Subcutaneous abdominal adipose tissue (tissue), 5 donors: ENCODE measurements around the gene TBR1.

Source experiments
- H3K27ac ChIP-seq: one replicate; pipeline ENCODE4 v1.7.0; 2013; ENCODE audit warnings: low read depth, mild to moderate bottlenecking, inconsistent platforms, low read length, moderate library complexity
- H3K27me3 ChIP-seq, 5 donors: one replicate each; pipeline ENCODE4 v1.7.0; 2013; ENCODE audit warnings: low read length in 5 of 5, inconsistent platforms in 1 of 5; ENCODE audit not compliant: control insufficient read depth in 5 of 5, insufficient read depth in 4 of 5
- H3K36me3 ChIP-seq, 5 donors: one replicate each; pipeline ENCODE4 v1.7.0; 2013; ENCODE audit warnings: low read length in 5 of 5; ENCODE audit not compliant: control insufficient read depth in 5 of 5, insufficient read depth in 5 of 5
- H3K4me1 ChIP-seq, 5 donors: one replicate each; pipeline ENCODE4 v1.7.0; 2013; ENCODE audit warnings: low read length in 5 of 5, mild to moderate bottlenecking in 3 of 5, moderate library complexity in 1 of 5; ENCODE audit not compliant: control insufficient read depth in 5 of 5, insufficient read depth in 5 of 5
- H3K4me3 ChIP-seq, 5 donors: one replicate each; pipeline ENCODE4 v1.7.0; 2013; ENCODE audit warnings: low read length in 5 of 5, low read depth in 1 of 5
- H3K9ac ChIP-seq, 5 donors: one replicate each; pipeline ENCODE4 v1.7.0; 2013; ENCODE audit warnings: low read length in 5 of 5, mild to moderate bottlenecking in 4 of 5, moderate library complexity in 3 of 5
- H3K9me3 ChIP-seq, 5 donors: one replicate each; pipeline ENCODE4 v1.7.0; 2013; ENCODE audit warnings: low read length in 5 of 5; ENCODE audit not compliant: control insufficient read depth in 5 of 5
- donor health status: healthy.
- donor health status: healthy.
- donor health status: healthy.
- donor health status: healthy.
- donor health status: healthy.

Gene TBR1

GRCh38 chr2:161415987-161416707, at the start of gene TBR1:
TSS of gene TBR1 (plus strand) at chr2:161416297. CDS start at chr2:161416411, 114 bp downstream.
- Histone ChIP-seq H3K27ac (no peak within 1 kb of the TSS), H3K36me3 (peaks cover 0 to 6% (median 3%) of the 10 kb centered on the region in 5 donors), H3K9ac (no peak within 1 kb of the TSS), H3K27me3 (peaks cover 51 to 62% (median 58%) of the 10 kb centered on the region in 5 donors), H3K9me3 (no peaks in the 10 kb centered on the region), H3K4me1 (peaks cover 0 to 49% (median 42%) of the 10 kb centered on the region in 5 donors), H3K4me3 (peak within 1 kb of the TSS in 4 of 5 donors; percentile 6 to 66 (median 46))

GRCh38 chr2:161367675-161368074, 48.4 kb upstream of the TBR1 start:
- Histone ChIP-seq H3K36me3 (peaks cover 6 to 30% (median 17%) of the 10 kb centered on the region in 5 donors), H3K9me3 (peaks cover 0 to 6% (median 4%) of the 10 kb centered on the region in 5 donors), H3K4me3 (no peak overlapping the region), H3K27me3 (no peaks in the 10 kb centered on the region), H3K27ac (no peak overlapping the region), H3K9ac (no peak overlapping the region), H3K4me1 (no peaks in the 10 kb centered on the region)

GRCh38 chr2:161369311-161369710, 46.8 kb upstream of the TBR1 start:
- H3K36me3 ChIP-seq, result peaks cover 6 to 30% (median 17%) of the 10 kb centered on the region in 5 donors
- no peak overlapping the region for H3K9ac ChIP-seq
- no peaks in the 10 kb centered on the region for H3K9me3 ChIP-seq
- peaks cover 0 to 6% (median 2%) of the 10 kb centered on the region in 5 donors for H3K4me1 ChIP-seq
- no peaks in the 10 kb centered on the region for H3K27me3 ChIP-seq
- H3K27ac ChIP-seq, result no peak overlapping the region
- no peak overlapping the region for H3K4me3 ChIP-seq

GRCh38 chr2:161370981-161371380, 45.1 kb upstream of the TBR1 start:
- H3K4me1 ChIP-seq, result peaks cover 0 to 6% (median 2%) of the 10 kb centered on the region in 5 donors
- H3K9me3 ChIP-seq, result no peaks in the 10 kb centered on the region
- H3K27ac ChIP-seq, result no peak overlapping the region
- H3K27me3 ChIP-seq, result no peaks in the 10 kb centered on the region
- H3K4me3 ChIP-seq, result no peak overlapping the region
- H3K36me3 ChIP-seq, result peaks cover 6 to 30% (median 17%) of the 10 kb centered on the region in 5 donors
- H3K9ac ChIP-seq, result no peak overlapping the region

GRCh38 chr2:161371869-161372268, 44.2 kb upstream of the TBR1 start:
- no peak overlapping the region for H3K9ac ChIP-seq
- no peaks in the 10 kb centered on the region for H3K27me3 ChIP-seq
- H3K36me3 ChIP-seq, result peaks cover 6 to 30% (median 17%) of the 10 kb centered on the region in 5 donors
- H3K4me3 ChIP-seq, result no peak overlapping the region
- no peaks in the 10 kb centered on the region for H3K9me3 ChIP-seq
- peaks cover 0 to 6% (median 2%) of the 10 kb centered on the region in 5 donors for H3K4me1 ChIP-seq
- H3K27ac ChIP-seq, result no peak overlapping the region

GRCh38 chr2:161373942-161374341, 42.2 kb upstream of the TBR1 start:
- H3K27ac ChIP-seq, result no peak overlapping the region
- peaks cover 6 to 35% (median 17%) of the 10 kb centered on the region in 5 donors for H3K36me3 ChIP-seq

GRCh38 chr2:161374446-161374845, 41.7 kb upstream of the TBR1 start:
- Histone ChIP-seq H3K9ac (no peak overlapping the region), H3K27ac (no peak overlapping the region), H3K9me3 (no peaks in the 10 kb centered on the region), H3K27me3 (no peaks in the 10 kb centered on the region), H3K4me1 (peaks cover 0 to 7% (median 2%) of the 10 kb centered on the region in 5 donors), H3K36me3 (peaks cover 6 to 35% (median 17%) of the 10 kb centered on the region in 5 donors), H3K4me3 (no peak overlapping the region)

More at GRCh38 chr2:161373942-161374341, 42.2 kb upstream of the TBR1 start:
- Histone ChIP-seq H3K9me3 (no peaks in the 10 kb centered on the region), H3K4me1 (peaks cover 0 to 6% (median 2%) of the 10 kb centered on the region in 5 donors), H3K4me3 (no peak overlapping the region), H3K27me3 (no peaks in the 10 kb centered on the region), H3K9ac (no peak overlapping the region)

- Histone ChIP-seq H3K9me3 (no peaks in the 10 kb centered on the region), H3K27ac (no peak overlapping the region), H3K27me3 (no peaks in the 10 kb centered on the region), H3K36me3 (peaks cover 0 to 13% (median 5%) of the 10 kb centered on the region in 5 donors), H3K4me3 (no peak overlapping the region), H3K9ac (no peak overlapping the region), H3K4me1 (peaks cover 0 to 20% (median 4%) of the 10 kb centered on the region in 5 donors)
These were observed 36.4 kb upstream of the TBR1 start for GRCh38 chr2:161379740-161380139.

GRCh38 chr2:161381546-161381945, 34.6 kb upstream of the TBR1 start:
- peak overlapping the region; percentile 59 for H3K27ac ChIP-seq
- H3K27me3 ChIP-seq, result no peaks in the 10 kb centered on the region
- no peak overlapping the region for H3K9ac ChIP-seq
- H3K4me3 ChIP-seq, result no peak overlapping the region
- H3K9me3 ChIP-seq, result no peaks in the 10 kb centered on the region
- peaks cover 0 to 20% (median 4%) of the 10 kb centered on the region in 5 donors for H3K4me1 ChIP-seq
- peaks cover 0 to 23% (median 6%) of the 10 kb centered on the region in 5 donors for H3K36me3 ChIP-seq

- H3K4me1 ChIP-seq, result peaks cover 0 to 20% (median 4%) of the 10 kb centered on the region in 5 donors
- H3K9ac ChIP-seq, result no peak overlapping the region
- peaks cover 0 to 23% (median 8%) of the 10 kb centered on the region in 5 donors for H3K36me3 ChIP-seq
- H3K4me3 ChIP-seq, result no peak overlapping the region
- H3K27me3 ChIP-seq, result no peaks in the 10 kb centered on the region
- H3K27ac ChIP-seq, result no peak overlapping the region
- H3K9me3 ChIP-seq, result no peaks in the 10 kb centered on the region
These were observed 33.4 kb upstream of the TBR1 start for GRCh38 chr2:161382747-161383146.
